SK-N-MC (cell line): Measurements from ENCODE around the gene BANP.
"Not testable (repeated sequence)": the region's sequence is repeated elsewhere in the genome, so short reads cannot be mapped to it uniquely, and the experiment has no call there.

Experiments
- DNase-seq: peaks from one replicate; pipeline ENCODE4 v3.0.0-alpha.2; 2011; ENCODE audit warnings: low read depth, low spot score
- H3K27ac ChIP-seq: fragments of 200-600 bp; sonication (generic); 2 replicates; pipeline ENCODE4 v1.5.1; 2016; ENCODE audit warnings: mixed run types
- H3K36me3 ChIP-seq: fragments of 200-600 bp; sonication (generic); 2 replicates; pipeline ENCODE4 v1.6.1; 2017; ENCODE audit warnings: antibody characterized with exemption, low read length, mixed read lengths; ENCODE audit not compliant: insufficient read depth
- H3K4me3 ChIP-seq: fragments of 200-600 bp; sonication (generic); 2 replicates; pipeline ENCODE4 v1.5.1; 2016
- H3K9ac ChIP-seq: fragments of 200-600 bp; sonication (generic); 2 replicates; pipeline ENCODE4 v1.8.0; 2017; ENCODE audit warnings: mixed run types, mixed read lengths; ENCODE audit not compliant: insufficient read length
- H3K9me3 ChIP-seq: fragments of 200-600 bp; sonication (generic); 2 replicates; pipeline ENCODE4 v1.6.1; 2017; ENCODE audit warnings: low read depth, mild to moderate bottlenecking, antibody characterized with exemption, low read length, moderate library complexity, mixed read lengths
- EZH2 ChIP-seq: fragments of 200-600 bp; sonication (generic); IDR thresholded peaks from one replicate; pipeline ENCODE4 v1.6.1; 2017; ENCODE audit warnings: antibody characterized with exemption
- FOXP2 ChIP-seq: optimal IDR thresholded peaks from 2 replicates; pipeline ENCODE3; 2011; ENCODE audit warnings: mild to moderate bottlenecking, moderate library complexity; ENCODE audit not compliant: insufficient read depth; ENCODE audit errors: extremely low read length, control extremely low read depth
- POLR2AphosphoS5 ChIP-seq: IDR thresholded peaks from 2 replicates; pipeline ENCODE4 v1.6.1; 2012; ENCODE audit warnings: mild to moderate bottlenecking, low read depth, low read length, borderline replicate concordance

Gene BANP

GRCh38 chr16:88072571-88073001 is 121.4 kb downstream of the BANP start:
- H3K4me3 ChIP-seq: no peak overlapping the region
- DNase-seq: no peak
- H3K9ac ChIP-seq: no peak overlapping the region
- TF ChIP-seq FOXP2 (no peak), EZH2 (no peak), POLR2AphosphoS5 (no peak)
- no peaks in the 10 kb centered on the region for H3K36me3 ChIP-seq
- no peak overlapping the region for H3K27ac ChIP-seq
- no peaks in the 10 kb centered on the region for H3K9me3 ChIP-seq

- H3K9me3 ChIP-seq: no peaks in the 10 kb centered on the region
- TF ChIP-seq POLR2AphosphoS5: no peak
- TF ChIP-seq EZH2: no peak
- TF ChIP-seq FOXP2: no peak
- H3K9ac ChIP-seq: no peak overlapping the region
- no peaks in the 10 kb centered on the region; the same call in 1 of the 2 replicates for H3K36me3 ChIP-seq
- H3K4me3 ChIP-seq: no peak overlapping the region
- H3K27ac ChIP-seq: no peak overlapping the region
- DNase-seq: no peak
Observed at GRCh38 chr16:88073201-88073721, 122.0 kb downstream of the BANP start.

- no peak for TF ChIP-seq EZH2
- TF ChIP-seq FOXP2: no peak
- no peak for TF ChIP-seq POLR2AphosphoS5
- H3K9me3 ChIP-seq: no peaks in the 10 kb centered on the region
- no peaks in the 10 kb centered on the region; the same call in 1 of the 2 replicates for H3K36me3 ChIP-seq
- no peak for DNase-seq
- H3K4me3 ChIP-seq: no peak overlapping the region
- no peak overlapping the region for H3K27ac ChIP-seq
- no peak overlapping the region for H3K9ac ChIP-seq
Observed at GRCh38 chr16:88074041-88074440, 122.8 kb downstream of the BANP start.

GRCh38 chr16:88076211-88076931 is 125.1 kb downstream of the BANP start:
- TF ChIP-seq EZH2: no peak
- no peak for TF ChIP-seq POLR2AphosphoS5
- TF ChIP-seq FOXP2: no peak

GRCh38 chr16:88076932-88077320 is 125.7 kb downstream of the BANP start:
- DNase-seq, H3K9me3 ChIP-seq, H3K9ac ChIP-seq, H3K27ac ChIP-seq, H3K4me3 ChIP-seq, H3K36me3 ChIP-seq: not testable (repeated sequence)

More at GRCh38 chr16:88076211-88076931, 125.1 kb downstream of the BANP start:
- DNase-seq: no peak
- H3K9me3 ChIP-seq: no peaks in the 10 kb centered on the region
- no peak overlapping the region for H3K9ac ChIP-seq
- H3K36me3 ChIP-seq: no peaks in the 10 kb centered on the region; the same call in 1 of the 2 replicates
- H3K4me3 ChIP-seq: no peak overlapping the region
- H3K27ac ChIP-seq: no peak overlapping the region

- Histone ChIP-seq H3K9ac (no peak overlapping the region), H3K27ac (no peak overlapping the region), H3K36me3 (no peaks in the 10 kb centered on the region; the same call in 1 of the 2 replicates), H3K9me3 (no peaks in the 10 kb centered on the region), H3K4me3 (no peak overlapping the region)
- TF ChIP-seq POLR2AphosphoS5: no peak
- TF ChIP-seq EZH2: no peak
- no peak for TF ChIP-seq FOXP2
- no peak for DNase-seq
Observed at GRCh38 chr16:88077328-88078108, 126.3 kb downstream of the BANP start.

- no peak for DNase-seq
- Histone ChIP-seq H3K36me3 (no peaks in the 10 kb centered on the region; the same call in 1 of the 2 replicates), H3K4me3 (no peak overlapping the region), H3K9ac (no peak overlapping the region), H3K27ac (no peak overlapping the region), H3K9me3 (no peaks in the 10 kb centered on the region)
- no peak for TF ChIP-seq EZH2
- no peak for TF ChIP-seq POLR2AphosphoS5
- no peak for TF ChIP-seq FOXP2
Observed at GRCh38 chr16:88078111-88078775, 127.0 kb downstream of the BANP start.

- H3K4me3 ChIP-seq: no peak overlapping the region
- H3K9me3 ChIP-seq: no peaks in the 10 kb centered on the region
- no peak overlapping the region for H3K9ac ChIP-seq
- H3K27ac ChIP-seq: no peak overlapping the region
- TF ChIP-seq EZH2 (no peak), POLR2AphosphoS5 (no peak), FOXP2 (no peak)
- no peaks in the 10 kb centered on the region for H3K36me3 ChIP-seq
- no peak for DNase-seq
Observed at GRCh38 chr16:88083582-88083981, 132.3 kb downstream of the BANP start.
